SU-DHL-6 (cell line): ENCODE results near the gene ESR1.

ENCODE experiments used
- H2AFZ ChIP-seq: fragments of 200-600 bp; sonication (generic); 2 replicates; pipeline ENCODE4 v1.6.1; 2014; ENCODE audit warnings: low read depth, mild to moderate bottlenecking, moderate library complexity, mixed read lengths, antibody characterized with exemption, low read length; ENCODE audit not compliant: severe bottlenecking
- H3F3A ChIP-seq: fragments of 200-600 bp; shearing (Covaris generic); 2 replicates; pipeline ENCODE4 v1.6.0; 2016; ENCODE audit warnings: antibody characterized with exemption, mild to moderate bottlenecking; ENCODE audit not compliant: insufficient read depth
- H3K27ac ChIP-seq: fragments of 200-600 bp; sonication (generic); 2 replicates; pipeline ENCODE4 v1.5.1; 2016; ENCODE audit warnings: low read depth, mild to moderate bottlenecking, low read length, moderate library complexity, mixed read lengths
- H3K27me3 ChIP-seq: fragments of 200-600 bp; sonication (generic), shearing (Covaris generic); 2 replicates; pipeline ENCODE4 v1.6.0; 2014; ENCODE audit warnings: mild to moderate bottlenecking, low read length
- H3K36me3 ChIP-seq: fragments of 200-600 bp; sonication (generic); 2 replicates; pipeline ENCODE4 v1.6.1; 2014; ENCODE audit warnings: mild to moderate bottlenecking, low read length, mixed read lengths
- H3K4me2 ChIP-seq: fragments of 300-600, 200-600 bp; shearing (Covaris generic), sonication (generic); 2 replicates; pipeline ENCODE4 v1.6.0; 2014; ENCODE audit warnings: low read length, low read depth, mild to moderate bottlenecking; ENCODE audit not compliant: poor library complexity, severe bottlenecking
- H3K4me3 ChIP-seq: fragments of 200-600 bp; sonication (generic); 2 replicates; pipeline ENCODE4 v1.5.1; 2014; ENCODE audit warnings: antibody characterized with exemption, low read length, mild to moderate bottlenecking, mixed read lengths; ENCODE audit not compliant: insufficient read depth, poor library complexity, severe bottlenecking
- H3K79me2 ChIP-seq: fragments of 200-600 bp; sonication (generic); 2 replicates; pipeline ENCODE4 v1.6.1; 2014; ENCODE audit warnings: mild to moderate bottlenecking, low read length, moderate library complexity; ENCODE audit not compliant: insufficient read depth
- H3K9ac ChIP-seq: fragments of 200-600 bp; sonication (generic); 2 replicates; pipeline ENCODE4 v1.7.0; 2014; ENCODE audit warnings: mild to moderate bottlenecking, low read length
- H3K9me2 ChIP-seq: fragments of 200-600 bp; sonication (generic); replicated peaks from 2 replicates; pipeline ENCODE4 v1.6.1; 2014; ENCODE audit warnings: low read length; ENCODE audit not compliant: insufficient read depth
- H3K9me3 ChIP-seq: fragments of 200-600 bp; sonication (generic); 2 replicates; pipeline ENCODE4 v1.6.1; 2014; ENCODE audit warnings: low read length, mixed read lengths; ENCODE audit not compliant: insufficient read depth
- H4K20me1 ChIP-seq: fragments of 200-600 bp; sonication (generic); 2 replicates; pipeline ENCODE4 v1.6.1; 2014; ENCODE audit warnings: low read depth, mild to moderate bottlenecking, antibody characterized with exemption, low read length, moderate library complexity, mixed read lengths
- EZH2phosphoT487 ChIP-seq: fragments of 200-600 bp; sonication (generic), shearing (Covaris generic); conservative IDR thresholded peaks from 2 replicates; pipeline ENCODE4 v1.6.1; 2018; ENCODE audit warnings: mild to moderate bottlenecking, antibody characterized with exemption, low read length, moderate library complexity, mixed read lengths
- TF ChIP-seq, protein P1 (sequence below): fragments of 200-600 bp; sonication (generic); IDR thresholded peaks from one replicate; pipeline ENCODE4 v1.5.1; 2017; ENCODE audit warnings: antibody characterized with exemption, mild to moderate bottlenecking, low read length, moderate library complexity; ENCODE audit not compliant: insufficient read depth, poor library complexity, severe bottlenecking

The ESR1 gene

DNA sequence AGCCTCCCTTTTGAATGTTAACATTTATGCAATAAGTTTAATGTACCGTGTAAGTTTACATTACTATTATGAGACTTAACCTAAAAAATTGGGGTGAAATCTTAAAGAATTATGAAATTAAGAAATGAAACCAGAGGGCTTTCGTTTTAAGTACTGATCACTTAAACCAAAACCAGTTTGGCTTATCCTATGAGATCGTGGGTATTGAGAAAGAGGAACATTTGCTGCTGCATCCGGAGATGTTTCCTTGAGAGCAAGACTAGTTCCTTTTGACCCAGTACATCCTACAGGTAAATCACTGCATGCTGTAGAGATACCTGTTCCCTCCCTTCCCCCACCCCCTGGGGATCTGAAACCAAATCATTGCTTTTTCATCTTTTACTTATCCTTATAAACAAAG is 201.3 kb downstream of the ESR1 start:
- H3K4me2 ChIP-seq: no peak overlapping the region
- H2AFZ ChIP-seq: no peak overlapping the region
- H3F3A ChIP-seq: no peaks in the 10 kb centered on the region
- no peaks in the 10 kb centered on the region for H3K36me3 ChIP-seq
- H3K27ac ChIP-seq: no peak overlapping the region
- H4K20me1 ChIP-seq: no peaks in the 10 kb centered on the region
- no peak overlapping the region for H3K4me3 ChIP-seq
- H3K27me3 ChIP-seq: no peaks in the 10 kb centered on the region
- no peaks in the 10 kb centered on the region for H3K9me2 ChIP-seq
- H3K9me3 ChIP-seq: no peaks in the 10 kb centered on the region
- TF ChIP-seq, protein P1, sequence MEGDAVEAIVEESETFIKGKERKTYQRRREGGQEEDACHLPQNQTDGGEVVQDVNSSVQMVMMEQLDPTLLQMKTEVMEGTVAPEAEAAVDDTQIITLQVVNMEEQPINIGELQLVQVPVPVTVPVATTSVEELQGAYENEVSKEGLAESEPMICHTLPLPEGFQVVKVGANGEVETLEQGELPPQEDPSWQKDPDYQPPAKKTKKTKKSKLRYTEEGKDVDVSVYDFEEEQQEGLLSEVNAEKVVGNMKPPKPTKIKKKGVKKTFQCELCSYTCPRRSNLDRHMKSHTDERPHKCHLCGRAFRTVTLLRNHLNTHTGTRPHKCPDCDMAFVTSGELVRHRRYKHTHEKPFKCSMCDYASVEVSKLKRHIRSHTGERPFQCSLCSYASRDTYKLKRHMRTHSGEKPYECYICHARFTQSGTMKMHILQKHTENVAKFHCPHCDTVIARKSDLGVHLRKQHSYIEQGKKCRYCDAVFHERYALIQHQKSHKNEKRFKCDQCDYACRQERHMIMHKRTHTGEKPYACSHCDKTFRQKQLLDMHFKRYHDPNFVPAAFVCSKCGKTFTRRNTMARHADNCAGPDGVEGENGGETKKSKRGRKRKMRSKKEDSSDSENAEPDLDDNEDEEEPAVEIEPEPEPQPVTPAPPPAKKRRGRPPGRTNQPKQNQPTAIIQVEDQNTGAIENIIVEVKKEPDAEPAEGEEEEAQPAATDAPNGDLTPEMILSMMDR: no peak
- no peak for TF ChIP-seq EZH2phosphoT487
- no peaks in the 10 kb centered on the region for H3K79me2 ChIP-seq
- H3K9ac ChIP-seq: no peak overlapping the region

- no peaks in the 10 kb centered on the region for H3K27me3 ChIP-seq
- no peak overlapping the region for H2AFZ ChIP-seq
- H3K4me3 ChIP-seq: no peak overlapping the region
- H3F3A ChIP-seq: no peaks in the 10 kb centered on the region
- no peak for TF ChIP-seq EZH2phosphoT487
- TF ChIP-seq, protein P1: no peak
- no peaks in the 10 kb centered on the region for H3K36me3 ChIP-seq
- H3K27ac ChIP-seq: no peak overlapping the region
- H3K4me2 ChIP-seq: no peak overlapping the region
- no peak overlapping the region for H3K9ac ChIP-seq
- H3K9me2 ChIP-seq: no peaks in the 10 kb centered on the region
- no peaks in the 10 kb centered on the region for H3K9me3 ChIP-seq
- no peaks in the 10 kb centered on the region for H3K79me2 ChIP-seq
- no peaks in the 10 kb centered on the region for H4K20me1 ChIP-seq
Measured at GRCh38 chr6:152012227-152012626, 204.7 kb downstream of the ESR1 start.

GRCh38 chr6:152018876-152019275 is 211.4 kb downstream of the ESR1 start:
- Histone ChIP-seq H3K9me3 (no peaks in the 10 kb centered on the region), H3K27ac (no peak overlapping the region), H3K4me2 (no peak overlapping the region), H2AFZ (no peak overlapping the region), H4K20me1 (no peaks in the 10 kb centered on the region), H3K79me2 (no peaks in the 10 kb centered on the region), H3K36me3 (no peaks in the 10 kb centered on the region), H3K27me3 (no peaks in the 10 kb centered on the region), H3K4me3 (no peak overlapping the region), H3F3A (no peaks in the 10 kb centered on the region), H3K9me2 (no peaks in the 10 kb centered on the region), H3K9ac (no peak overlapping the region)
- TF ChIP-seq EZH2phosphoT487: no peak
- TF ChIP-seq, protein P1: no peak
